Measurements from ENCODE around the gene GPER1.

GPER1 gene

GRCh38 chr7:1125603-1125969, 37.7 kb downstream of the GPER1 start:
- no peak overlapping the region for H3K4me3 ChIP-seq (ENCODE audit: control insufficient read depth, low read depth, low read length)
- DNase-seq (ENCODE audit: low read depth): no peak
- TF ChIP-seq CTCF (IDR thresholded peaks at IDR 0.05; ENCODE audit: control insufficient read depth, insufficient read depth, low read depth, low read length, missing control alignments): no peak

GRCh38 chr7:1127001-1127400, 39.1 kb downstream of the GPER1 start:
- no peak for TF ChIP-seq CTCF (IDR thresholded peaks at IDR 0.05; ENCODE audit: control insufficient read depth, insufficient read depth, low read depth, low read length, missing control alignments)
- no peak overlapping the region for H3K4me3 ChIP-seq (ENCODE audit: control insufficient read depth, low read depth, low read length)
- DNase-seq (ENCODE audit: low read depth): no peak

- TF ChIP-seq CTCF (IDR thresholded peaks at IDR 0.05; ENCODE audit: control insufficient read depth, insufficient read depth, low read depth, low read length, missing control alignments): no peak
- DNase-seq (ENCODE audit: low read depth): no peak
- H3K4me3 ChIP-seq (ENCODE audit: control insufficient read depth, low read depth, low read length): no peak overlapping the region
These were observed 41.5 kb downstream of the GPER1 start for GRCh38 chr7:1129431-1129830.

- no peak for DNase-seq (ENCODE audit: low read depth)
- no peak overlapping the region for H3K4me3 ChIP-seq (ENCODE audit: control insufficient read depth, low read depth, low read length)
- TF ChIP-seq CTCF (IDR thresholded peaks at IDR 0.05; ENCODE audit: control insufficient read depth, insufficient read depth, low read depth, low read length, missing control alignments): no peak
These were observed 42.4 kb downstream of the GPER1 start for GRCh38 chr7:1130021-1130990.

GRCh38 chr7:1131471-1132265, 43.8 kb downstream of the GPER1 start:
- DNase-seq (ENCODE audit: low read depth): no peak
- no peak overlapping the region for H3K4me3 ChIP-seq (ENCODE audit: control insufficient read depth, low read depth, low read length)

More at GRCh38 chr7:1131471-1132265, 43.8 kb downstream of the GPER1 start:
- no peak for TF ChIP-seq CTCF (IDR thresholded peaks at IDR 0.05; ENCODE audit: control insufficient read depth, insufficient read depth, low read depth, low read length, missing control alignments)

Measured in AG09309 (cell line).